ENCODE measurements around the gene FOXD4.
"Not testable (repeated sequence)": the region's sequence is repeated elsewhere in the genome, so short reads cannot be mapped to it uniquely, and the experiment has no call there.

DNA sequence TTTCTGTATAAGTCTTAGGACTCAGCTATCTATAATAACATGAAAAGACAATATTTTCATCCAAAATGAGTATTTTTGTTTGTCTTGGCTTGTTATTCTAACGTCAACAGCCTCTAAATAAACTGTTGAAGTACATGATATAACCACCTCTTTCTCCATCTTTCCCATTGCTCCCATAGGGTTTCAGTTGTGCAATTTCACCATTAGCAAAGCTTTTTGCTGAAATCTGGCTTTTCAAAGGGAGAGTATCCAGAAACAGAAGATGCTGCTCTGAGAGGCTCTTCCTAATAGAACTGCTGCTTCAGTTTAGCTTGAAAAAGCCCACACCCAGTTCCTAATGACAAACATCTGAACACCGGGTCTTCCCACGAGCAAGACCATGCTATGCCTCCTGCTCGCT, 31.1 kb downstream of the FOXD4 start:
- not testable (repeated sequence) for TF ChIP-seq REST (IDR thresholded peaks at IDR 0.05; ENCODE audit: low read depth); POLR2A (IDR thresholded peaks at IDR 0.05; ENCODE audit: borderline replicate concordance, extremely low read depth, insufficient read depth, insufficient read length); EZH2phosphoT487 (IDR thresholded peaks at IDR 0.05; ENCODE audit: borderline replicate concordance); EZH2 (IDR thresholded peaks at IDR 0.05); MAX (IDR thresholded peaks at IDR 0.05); POLR2AphosphoS5 (IDR thresholded peaks at IDR 0.05; ENCODE audit: low read depth, low read length)
- TF ChIP-seq, protein P1, sequence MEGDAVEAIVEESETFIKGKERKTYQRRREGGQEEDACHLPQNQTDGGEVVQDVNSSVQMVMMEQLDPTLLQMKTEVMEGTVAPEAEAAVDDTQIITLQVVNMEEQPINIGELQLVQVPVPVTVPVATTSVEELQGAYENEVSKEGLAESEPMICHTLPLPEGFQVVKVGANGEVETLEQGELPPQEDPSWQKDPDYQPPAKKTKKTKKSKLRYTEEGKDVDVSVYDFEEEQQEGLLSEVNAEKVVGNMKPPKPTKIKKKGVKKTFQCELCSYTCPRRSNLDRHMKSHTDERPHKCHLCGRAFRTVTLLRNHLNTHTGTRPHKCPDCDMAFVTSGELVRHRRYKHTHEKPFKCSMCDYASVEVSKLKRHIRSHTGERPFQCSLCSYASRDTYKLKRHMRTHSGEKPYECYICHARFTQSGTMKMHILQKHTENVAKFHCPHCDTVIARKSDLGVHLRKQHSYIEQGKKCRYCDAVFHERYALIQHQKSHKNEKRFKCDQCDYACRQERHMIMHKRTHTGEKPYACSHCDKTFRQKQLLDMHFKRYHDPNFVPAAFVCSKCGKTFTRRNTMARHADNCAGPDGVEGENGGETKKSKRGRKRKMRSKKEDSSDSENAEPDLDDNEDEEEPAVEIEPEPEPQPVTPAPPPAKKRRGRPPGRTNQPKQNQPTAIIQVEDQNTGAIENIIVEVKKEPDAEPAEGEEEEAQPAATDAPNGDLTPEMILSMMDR (IDR thresholded peaks at IDR 0.05 in 2 of 3, conservative IDR thresholded peaks at IDR 0.05 in 1 of 3; ENCODE audit: borderline replicate concordance in 1 of 3, insufficient read depth in 1 of 3, low read depth in 2 of 3, low read length in 2 of 3): not testable (repeated sequence)

All from HCT116 (cell line).